NCI-H2196 (cell line): ENCODE measurements around the gene ULK4.
"Not testable (repeated sequence)": the region's sequence is repeated elsewhere in the genome, so short reads cannot be mapped to it uniquely, and the experiment has no call there.

Experiments
- DNase-seq: peaks from one replicate; lab custom pipeline; 2025; ENCODE audit not compliant: unreplicated experiment; lab: John Stamatoyannopoulos, UW

ULK4 gene

DNA sequence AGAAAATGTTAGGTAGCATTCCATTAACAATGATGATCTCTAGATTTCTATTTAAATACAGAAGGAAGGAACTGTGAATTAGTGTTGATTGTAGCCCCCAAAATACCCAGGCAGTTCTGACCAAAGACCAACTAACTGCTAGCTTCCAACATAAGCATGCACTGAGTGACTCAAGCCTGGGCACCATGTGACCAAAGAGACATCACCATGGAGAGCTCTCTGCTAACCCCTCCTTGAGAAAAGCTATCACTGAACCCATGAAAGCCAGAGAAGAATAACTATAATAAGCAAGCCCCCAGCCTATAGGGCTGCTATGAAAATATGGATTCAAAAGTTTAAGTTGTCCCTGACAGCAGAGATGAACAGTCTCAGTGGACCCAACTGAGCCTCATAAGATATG is 310.2 kb downstream of the ULK4 start:
- DNase-seq, result no peak

DNA sequence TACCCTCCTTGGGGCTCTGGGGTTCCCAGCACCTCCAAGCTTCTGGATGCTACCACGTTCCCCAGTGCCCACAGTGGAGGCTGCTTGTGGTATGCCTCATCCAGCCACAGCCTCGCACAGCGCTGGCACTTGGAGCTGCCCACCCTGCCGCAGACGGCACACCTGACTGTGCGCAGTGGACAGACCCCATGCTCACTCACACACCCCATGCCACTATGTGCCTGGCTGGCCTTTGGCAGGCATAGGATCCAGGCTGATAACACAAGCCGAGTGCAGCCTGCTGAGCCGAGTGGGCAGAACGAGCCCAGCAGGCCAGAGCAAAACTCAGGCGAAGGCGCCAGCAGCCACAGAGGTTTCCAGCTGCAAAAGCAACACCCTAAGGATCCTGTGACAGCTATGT is 311.5 kb downstream of the ULK4 start:
- no peak for DNase-seq

DNA sequence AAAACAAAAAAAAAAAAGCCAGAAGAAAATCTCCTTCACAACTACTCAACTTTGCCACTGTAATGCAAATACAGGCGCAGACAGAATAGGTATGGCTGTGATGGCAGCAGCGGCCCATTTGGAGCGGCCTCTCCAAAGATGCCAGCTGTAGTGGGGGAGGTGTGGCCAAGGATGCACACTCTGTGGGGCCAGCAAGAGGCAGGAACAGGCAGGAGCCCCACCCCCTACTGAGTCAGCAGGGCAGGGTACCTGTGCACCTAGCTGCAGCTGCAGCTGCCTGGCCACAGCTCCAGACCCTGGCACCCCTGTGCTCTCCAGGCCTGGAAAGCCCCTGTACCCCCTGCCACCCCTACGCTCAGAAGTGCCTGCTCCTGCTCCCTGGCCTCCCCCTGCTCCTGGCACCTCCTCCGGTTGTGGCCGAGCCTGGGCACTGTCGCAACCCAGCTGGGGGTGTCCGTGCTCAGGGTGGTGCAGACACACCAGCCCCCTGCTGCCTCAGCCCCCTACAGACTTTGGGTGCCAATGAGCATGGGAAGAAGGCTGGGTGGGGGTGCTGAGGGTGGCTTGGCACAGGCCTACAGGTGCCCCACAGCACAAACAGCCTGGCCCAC is 312.7 kb downstream of the ULK4 start:
- no peak for DNase-seq

DNA sequence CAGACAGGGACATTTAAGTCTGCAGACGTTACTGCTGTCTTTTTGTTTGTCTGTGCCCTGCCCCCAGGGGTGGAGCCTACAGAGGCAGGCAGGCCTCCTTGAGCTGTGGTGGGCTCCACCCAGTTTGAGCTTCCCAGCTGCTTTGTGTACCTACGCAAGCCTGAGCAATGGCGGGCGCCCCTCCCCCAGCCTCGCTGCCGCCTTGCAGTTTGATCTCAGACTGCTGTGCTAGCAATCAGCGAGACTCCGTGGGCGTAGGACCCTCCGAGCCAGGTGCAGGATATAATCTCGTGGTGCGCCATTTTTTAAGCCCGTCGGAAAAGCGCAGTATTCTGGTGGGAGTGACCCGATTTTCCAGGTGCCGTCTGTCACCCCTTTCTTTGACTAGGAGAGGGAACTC is 314.2 kb downstream of the ULK4 start:
- DNase-seq, result not testable (repeated sequence)

DNA sequence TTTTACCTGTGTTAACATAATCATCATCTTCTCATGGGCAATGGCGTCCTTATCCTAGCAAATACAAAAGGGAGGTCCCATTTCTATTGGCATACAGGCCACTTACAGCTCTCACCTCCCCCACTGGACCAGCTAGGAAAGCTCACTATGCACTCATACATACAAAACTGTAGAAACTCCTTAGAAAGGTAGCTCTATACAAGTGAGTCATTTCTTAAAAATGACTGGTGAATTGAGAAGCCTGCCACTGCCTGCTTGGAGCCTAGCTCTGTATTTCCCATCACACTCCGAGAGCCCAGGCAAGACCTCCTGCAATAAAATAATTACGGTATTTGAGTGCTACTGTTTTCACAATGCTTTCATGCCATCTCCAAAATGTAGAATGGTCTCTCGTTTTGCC is 321.8 kb downstream of the ULK4 start:
- no peak for DNase-seq

DNA sequence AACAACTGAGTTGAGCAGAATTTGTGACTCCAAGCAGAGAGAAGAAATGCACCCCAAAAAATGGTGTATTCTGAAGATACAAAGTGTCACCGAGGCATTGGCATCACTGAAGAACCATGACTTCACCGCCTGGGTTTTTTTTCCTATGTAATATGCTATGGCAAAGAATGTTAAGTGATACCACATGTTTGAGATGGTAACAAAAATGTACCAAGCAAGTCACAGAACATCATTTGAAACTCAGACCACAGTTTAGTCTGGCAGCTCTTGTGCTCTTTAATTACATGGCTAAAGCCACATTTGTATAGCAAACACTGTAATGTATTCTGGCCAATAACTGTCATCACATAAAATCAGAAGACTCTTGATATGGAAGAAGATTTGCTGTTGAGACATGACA is 323.5 kb downstream of the ULK4 start:
- DNase-seq, result no peak

DNA sequence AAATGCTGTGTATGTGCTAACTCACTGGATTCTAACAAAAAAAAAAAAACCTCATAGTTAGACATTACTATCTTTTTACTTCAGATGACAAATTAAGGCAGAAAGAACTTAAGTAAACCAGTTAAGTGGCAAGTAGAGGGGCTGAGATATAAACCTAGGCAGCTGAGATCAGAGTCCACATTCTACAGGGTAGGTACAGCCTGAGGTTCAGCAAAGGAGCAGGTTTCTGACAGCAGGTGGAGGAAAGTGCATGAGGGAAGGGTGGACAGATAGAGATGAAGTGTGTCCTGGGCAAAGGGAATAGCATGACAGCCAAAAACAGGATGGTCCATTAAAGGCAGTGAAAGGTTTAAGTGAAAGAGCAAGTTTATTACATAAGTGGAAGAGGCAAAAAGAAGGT is 329.2 kb downstream of the ULK4 start:
- no peak for DNase-seq

DNA sequence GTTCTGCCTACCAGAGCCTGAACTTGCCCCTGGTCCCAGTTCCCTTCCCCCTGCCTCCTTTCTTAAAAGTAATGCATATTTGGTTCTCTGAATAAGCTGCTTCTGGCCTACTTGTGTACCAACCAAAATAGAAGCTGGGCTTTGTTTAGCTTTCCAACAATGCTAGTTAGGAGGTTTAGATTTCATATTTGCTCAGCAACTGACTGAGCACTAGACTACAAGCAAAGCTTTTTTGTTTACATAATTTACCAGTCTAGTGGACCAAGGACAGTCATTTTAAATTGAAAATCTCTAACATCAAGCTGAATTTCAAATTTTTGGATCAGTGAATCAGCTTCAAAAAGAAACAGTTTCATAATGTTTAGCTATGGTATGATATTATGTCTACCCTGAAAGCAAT is 331.2 kb downstream of the ULK4 start:
- DNase-seq, result no peak

DNA sequence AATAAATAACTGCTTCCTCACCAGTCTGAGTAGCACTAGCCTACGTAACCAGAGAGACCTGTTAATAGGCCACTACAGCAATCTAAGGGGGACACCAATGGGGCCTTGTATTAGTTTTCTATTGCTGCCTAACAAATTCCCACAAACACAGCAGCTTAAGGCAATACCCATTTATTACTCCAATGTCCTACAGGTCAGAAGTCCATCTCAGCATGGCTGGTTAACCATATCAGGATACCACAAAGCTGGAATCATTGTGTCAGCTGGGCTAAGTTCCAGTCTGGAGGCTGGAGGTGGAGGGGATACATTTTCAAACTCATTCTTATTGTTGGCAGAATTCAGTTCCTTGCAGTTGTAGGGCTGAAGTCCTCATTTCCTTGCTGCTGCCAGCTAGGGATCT is 331.9 kb downstream of the ULK4 start:
- DNase-seq, result no peak

DNA sequence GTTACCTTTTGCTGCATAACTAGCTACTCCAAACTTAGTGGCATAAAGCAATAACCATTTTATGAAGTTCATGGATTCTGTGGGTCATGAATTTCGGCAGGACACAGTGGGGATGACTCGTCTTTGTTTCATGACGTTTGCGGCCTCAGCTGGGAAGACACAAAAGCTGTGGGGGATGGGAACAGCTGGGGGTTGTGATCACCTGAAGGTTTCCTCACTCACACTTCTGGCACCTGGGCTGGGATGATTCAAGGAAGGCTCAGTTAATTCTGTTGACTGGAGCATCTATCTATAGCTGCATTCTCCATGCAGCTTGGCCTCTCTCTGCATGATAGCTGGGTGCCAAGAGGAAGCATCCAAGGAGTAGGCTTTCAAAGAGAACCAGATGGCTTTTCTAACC is 332.8 kb downstream of the ULK4 start:
- no peak for DNase-seq

DNA sequence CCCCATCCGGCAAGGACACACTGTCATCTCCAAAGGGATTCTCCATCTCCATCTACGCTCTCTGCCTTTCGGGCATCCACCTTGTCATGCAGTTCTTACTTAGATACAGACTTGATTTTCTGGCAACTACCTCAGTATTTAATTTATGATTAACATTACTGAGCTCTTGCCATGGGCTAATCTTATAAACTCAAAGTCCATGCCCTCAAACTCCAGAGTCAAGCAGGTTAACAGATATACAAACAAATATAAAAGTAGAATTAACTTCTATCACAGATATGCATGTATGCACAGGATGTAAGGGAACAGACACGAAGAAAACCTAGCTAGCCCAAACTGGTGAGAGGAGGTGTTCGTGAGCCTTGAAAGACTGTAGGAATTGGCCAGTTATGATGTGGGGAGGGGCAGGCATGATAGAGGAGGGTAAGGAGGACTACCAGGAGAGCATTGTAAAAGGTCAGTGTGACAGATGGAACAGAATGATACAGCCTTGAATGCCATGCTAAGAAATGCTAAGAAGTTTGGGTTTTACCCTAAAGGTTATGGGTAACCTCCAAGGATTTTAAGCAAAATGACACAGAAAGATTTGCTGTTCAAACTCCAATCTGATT is 334.3 kb downstream of the ULK4 start:
- no peak for DNase-seq

DNA sequence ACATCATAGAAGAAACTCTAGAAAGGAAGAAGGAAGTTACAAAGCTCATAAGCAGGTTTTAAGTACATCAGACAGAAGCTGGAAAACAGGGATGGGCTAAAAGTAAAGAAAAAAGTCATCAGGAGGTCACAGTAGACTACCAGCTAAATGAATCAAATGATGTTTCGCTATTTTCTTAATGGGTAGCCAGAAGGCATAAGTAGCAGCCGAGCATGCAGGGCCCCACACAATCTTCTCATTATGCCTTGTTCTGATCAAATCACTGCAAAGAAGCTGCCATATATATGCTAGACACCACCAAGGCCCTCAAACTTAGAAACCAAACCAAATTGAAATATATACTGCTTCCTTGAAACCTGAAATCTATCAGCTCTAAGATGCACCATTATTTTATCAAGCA is 349.1 kb downstream of the ULK4 start:
- DNase-seq, result no peak

DNA sequence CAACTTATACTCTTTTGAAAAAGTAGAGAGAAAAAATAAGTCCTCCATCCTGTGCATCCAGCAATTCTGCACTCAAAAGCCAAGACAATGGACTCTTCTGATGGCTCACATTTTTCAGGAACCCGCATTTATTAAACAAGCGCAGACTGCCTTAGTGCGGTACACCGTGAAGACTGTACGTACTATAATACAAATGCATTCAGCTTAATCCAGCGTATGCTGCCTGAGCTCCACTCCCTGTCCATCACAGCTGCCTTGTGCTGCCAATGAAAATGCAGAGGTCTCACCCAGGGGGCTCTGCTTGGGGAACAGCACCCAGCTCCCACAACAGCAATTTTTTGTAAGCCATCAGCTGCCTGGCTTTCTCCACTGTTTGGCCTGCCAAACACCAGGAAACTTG is 350.9 kb downstream of the ULK4 start:
- DNase-seq, result no peak

DNA sequence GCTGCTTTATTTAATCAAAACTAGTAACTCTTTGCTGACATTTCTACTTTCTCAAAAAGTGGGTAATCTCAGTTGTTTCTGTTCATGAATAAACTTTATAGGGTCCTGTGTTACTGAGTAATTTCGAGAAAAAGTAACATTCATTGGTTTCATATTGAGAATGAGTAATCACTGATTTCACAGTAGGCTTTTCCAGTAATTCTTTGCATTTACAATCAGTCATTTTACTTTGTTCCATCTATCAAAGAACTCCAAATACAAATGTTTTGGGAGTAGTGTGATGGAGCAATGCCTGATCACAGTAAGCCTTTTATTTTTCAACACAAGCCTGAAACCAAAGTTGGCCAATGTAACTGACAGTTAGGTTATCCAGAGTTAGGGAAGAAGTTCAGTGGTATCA is 353.6 kb downstream of the ULK4 start:
- DNase-seq, result no peak

DNA sequence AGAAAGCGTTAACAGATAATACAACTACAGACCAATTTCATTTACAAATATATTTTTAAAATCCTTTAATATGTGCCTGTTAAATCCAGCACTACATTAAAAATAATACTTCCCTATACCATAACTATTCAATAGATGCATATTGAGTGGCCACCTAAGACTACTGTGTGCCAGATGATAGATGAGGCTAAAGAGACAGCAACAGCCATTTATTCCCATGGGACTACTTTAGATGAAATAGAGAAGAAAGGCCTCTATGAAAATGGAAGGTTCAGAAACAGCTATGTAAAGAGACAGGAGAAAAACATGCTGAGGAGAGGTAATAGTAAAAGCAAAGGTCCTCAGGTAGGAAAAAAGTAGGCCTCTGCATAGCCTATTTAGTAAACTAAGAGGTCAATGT is 358.1 kb downstream of the ULK4 start:
- no peak for DNase-seq

DNA sequence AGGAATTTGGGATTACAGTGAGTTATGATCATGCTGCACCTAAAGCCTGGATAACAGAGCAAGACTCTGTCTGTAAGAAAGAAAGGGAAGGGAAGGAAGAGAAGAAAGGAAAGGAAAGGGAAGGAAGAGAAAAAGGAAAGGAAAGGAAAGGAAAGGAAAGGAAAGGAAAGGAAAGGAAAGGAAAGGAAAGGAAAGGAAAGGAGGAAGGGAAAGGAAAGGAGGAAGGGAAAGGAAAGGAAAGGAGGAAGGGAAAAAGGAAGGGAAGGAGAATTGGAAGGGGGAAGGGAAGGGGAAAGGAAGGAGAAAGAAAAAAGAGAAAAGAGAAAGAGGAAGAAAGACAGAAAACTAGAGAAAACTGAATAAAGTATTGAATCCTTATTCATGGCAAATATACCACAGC is 359.8 kb downstream of the ULK4 start:
- DNase-seq, result no peak

DNA sequence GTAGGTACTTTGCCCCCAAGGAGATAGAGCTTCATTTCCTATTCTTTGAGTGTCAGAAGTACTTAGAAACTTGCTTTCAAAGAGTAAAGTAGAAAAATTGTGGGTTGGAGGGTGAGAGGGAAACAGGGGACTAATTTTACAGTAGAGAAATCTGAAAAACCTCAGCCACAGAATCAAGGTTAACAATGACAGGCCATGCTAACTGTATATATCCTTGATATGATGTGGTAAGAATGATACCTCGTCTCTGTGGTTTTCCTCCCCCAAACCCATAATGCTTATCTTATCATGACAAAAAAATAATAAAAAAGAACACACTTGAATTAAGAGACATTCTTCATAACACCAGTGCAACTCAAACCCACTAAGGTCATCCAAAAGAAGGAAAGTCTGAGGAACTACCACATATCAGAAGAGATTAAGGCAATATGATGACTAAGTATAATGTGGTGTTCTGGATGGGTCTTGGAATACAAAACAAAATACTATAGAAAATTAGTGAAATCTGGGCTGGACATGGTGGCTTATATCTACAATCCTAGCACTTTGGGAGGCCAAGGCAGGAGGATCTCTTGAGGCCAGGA is 360.4 kb downstream of the ULK4 start:
- no peak for DNase-seq

DNA sequence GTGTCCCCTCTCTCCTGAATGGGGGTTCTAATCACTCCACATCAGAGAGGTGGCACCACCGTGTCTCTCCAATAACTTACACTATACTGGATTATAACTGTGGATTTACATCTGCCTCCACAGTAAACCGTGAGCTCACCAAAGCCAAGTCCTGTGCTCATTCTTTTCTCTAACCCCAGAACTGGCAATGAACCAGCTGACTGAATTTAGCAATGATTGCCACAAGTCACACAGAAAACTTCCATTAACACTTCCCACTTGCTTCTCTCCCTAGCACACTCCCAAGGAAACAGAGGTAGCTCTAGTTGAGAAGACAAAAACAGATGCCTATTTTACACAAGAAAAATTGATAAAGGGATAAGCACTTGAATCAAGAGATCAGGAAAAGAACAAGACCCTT is 361.3 kb downstream of the ULK4 start:
- DNase-seq, result no peak

DNA sequence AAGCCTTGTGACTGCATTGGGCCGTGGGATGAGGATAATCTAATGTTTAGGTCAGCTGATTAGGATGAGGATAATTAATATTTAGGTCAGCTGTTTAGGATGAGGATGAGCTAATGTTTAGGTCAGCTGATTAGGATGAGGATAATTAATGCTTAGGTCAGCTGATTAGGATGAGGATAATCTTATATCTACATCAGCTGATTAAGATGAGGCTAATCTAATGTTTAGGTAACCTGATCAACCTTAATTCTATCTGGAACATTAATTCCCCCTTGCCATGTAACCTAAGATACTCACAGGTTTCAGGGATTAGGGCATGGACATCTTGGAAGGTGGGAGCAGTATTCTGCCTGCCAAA is 362.8 kb downstream of the ULK4 start:
- no peak for DNase-seq

DNA sequence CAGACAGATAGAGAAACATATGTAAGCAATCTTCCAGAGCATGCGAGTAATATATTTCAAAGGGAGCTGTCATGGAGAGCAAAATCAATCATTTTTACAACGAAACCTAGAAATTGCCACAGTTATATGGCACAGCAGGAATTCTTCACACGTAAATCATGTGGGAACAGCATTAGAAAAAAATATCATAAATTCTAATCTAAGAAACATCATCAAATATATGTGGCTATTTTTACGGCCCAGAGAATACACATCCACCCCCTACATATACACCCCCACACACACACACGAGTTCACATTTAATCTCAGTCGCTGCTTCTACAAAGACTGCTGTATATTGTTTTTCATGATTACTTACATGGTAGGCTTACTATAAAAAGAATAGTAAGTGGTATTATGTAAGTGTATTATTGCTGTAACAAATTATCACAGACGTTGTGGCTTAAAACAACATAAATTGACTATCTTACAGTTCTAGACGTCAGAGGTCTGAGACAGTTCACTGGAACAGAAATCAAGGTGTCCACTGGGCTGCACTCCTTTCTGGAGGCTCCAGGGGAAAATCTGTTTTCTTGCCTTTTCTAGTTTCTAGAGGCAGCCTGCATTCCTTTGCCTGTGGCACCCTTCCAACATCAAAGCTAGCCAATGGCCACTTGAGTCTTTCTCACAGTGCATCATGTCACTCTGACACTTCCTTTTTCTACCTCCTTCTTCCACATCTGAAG is 363.3 kb downstream of the ULK4 start:
- no peak for DNase-seq

DNA sequence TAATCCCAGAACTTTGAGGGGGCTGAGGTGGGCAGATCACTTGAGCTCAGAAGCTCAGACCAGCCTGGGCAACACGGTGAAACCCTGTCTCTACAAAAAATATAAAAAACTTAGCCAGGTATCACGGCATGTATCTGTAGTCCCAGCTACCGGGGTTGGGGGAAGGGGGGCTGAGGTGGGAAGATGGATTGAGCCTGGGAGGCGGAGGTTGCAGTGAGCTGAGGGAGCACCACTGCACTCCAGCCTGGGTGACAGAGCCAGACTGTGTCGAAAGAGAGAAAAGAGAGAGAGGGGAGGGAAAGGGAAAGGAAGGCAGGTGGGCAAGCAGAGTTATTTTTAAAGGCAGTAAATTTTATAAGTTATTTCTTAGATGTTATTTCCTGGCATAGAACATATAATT is 368.1 kb downstream of the ULK4 start:
- DNase-seq, result no peak

DNA sequence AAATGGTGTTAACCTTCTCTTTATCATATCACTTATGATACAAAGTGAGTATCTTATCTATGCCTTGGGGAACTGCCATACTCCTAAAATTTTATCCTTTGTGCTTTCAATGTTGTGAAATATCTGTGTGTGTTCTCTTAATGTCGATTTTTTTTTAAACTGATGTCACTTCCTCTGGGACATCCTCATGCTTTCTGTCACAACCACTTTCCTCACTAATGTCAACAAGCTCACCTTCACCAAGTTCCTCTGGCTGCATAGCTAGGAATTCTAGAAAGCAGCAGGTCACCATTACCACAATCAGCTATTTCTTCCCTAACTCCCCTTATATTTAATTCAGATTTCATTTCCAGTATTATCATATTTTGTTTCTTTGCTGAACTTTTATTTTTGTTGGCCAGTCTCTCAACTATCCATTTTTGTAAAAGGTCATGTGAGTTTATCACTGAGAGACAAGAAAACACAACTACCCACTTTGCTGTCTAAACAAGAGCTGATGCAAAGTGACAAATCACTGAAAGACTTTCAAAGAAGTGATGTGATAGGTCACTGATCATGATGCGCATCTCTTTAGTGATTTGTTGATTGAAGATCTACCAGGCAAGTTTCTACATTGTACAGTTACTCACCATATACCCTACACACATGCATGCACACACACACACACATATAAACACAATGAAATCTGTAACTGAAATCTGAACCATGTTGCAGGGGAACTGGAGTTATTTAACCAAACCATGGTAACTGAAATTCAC is 369.0 kb downstream of the ULK4 start:
- DNase-seq, result no peak
